LNCaP clone FGC (cell line): ENCODE results near the gene ODF2L.
A peak's percentile ranks its signal among the peaks of the same experiment; 100 is the strongest.

Source experiments
- DNase-seq: peaks from one replicate; pipeline ENCODE4 v3.0.0-alpha.2; 2011; ENCODE audit warnings: low read depth
- H3K4me3 ChIP-seq: 2 replicates; pipeline ENCODE4 v1.5.1; 2011; ENCODE audit warnings: mild to moderate bottlenecking, low read depth, low read length, control low read depth
- TF ChIP-seq, protein P1 (sequence below): IDR thresholded peaks from 2 replicates; pipeline ENCODE4 v1.5.1; 2012; ENCODE audit warnings: mild to moderate bottlenecking; ENCODE audit not compliant: control insufficient read depth, insufficient read depth; ENCODE audit errors: extremely low read depth

The ODF2L gene

DNA sequence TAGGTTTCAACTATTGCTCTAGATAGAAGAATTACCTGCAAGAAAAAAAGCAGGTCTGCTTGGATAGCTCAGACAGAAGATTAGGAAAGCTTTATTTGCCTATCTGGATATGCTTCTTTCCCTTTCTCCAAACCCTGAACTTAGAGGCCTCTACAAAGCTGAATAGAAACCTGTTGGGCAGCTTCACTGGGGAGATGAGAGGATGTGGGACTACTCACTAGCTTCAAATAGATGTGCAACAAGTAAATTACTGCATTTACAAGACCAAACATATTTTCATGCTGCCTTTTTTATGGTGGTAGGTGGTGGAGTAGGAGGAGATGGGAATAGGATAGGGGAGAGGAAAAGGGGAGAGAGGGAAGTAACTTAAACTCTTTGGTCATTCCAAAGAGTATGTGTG is 34.3 kb upstream of the ODF2L start:
- DNase-seq, result peak; percentile 34
- H3K4me3 ChIP-seq, result no peak overlapping the region
- TF ChIP-seq, protein P1, sequence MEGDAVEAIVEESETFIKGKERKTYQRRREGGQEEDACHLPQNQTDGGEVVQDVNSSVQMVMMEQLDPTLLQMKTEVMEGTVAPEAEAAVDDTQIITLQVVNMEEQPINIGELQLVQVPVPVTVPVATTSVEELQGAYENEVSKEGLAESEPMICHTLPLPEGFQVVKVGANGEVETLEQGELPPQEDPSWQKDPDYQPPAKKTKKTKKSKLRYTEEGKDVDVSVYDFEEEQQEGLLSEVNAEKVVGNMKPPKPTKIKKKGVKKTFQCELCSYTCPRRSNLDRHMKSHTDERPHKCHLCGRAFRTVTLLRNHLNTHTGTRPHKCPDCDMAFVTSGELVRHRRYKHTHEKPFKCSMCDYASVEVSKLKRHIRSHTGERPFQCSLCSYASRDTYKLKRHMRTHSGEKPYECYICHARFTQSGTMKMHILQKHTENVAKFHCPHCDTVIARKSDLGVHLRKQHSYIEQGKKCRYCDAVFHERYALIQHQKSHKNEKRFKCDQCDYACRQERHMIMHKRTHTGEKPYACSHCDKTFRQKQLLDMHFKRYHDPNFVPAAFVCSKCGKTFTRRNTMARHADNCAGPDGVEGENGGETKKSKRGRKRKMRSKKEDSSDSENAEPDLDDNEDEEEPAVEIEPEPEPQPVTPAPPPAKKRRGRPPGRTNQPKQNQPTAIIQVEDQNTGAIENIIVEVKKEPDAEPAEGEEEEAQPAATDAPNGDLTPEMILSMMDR, result no peak

DNA sequence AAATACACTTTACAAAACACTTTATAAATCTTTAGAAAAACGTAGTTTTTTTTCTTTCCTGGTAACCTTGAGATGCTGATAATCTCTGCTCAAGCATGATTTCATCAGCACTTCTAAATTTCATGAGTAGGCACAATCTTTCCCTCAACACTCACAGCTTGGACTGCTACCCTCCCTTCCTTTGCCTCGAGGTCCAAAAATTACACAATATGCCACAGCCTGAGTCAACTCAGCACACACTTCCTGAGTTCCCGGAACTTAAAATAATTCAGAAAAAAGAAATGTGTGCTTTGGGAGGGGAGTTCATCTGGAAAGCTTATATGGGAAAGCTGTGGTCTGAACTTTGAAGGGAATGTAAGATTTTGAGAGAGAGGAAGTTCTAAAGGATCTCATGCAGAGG is 33.7 kb upstream of the ODF2L start:
- TF ChIP-seq, protein P1, result no peak
- H3K4me3 ChIP-seq, result no peak overlapping the region
- DNase-seq, result no peak

DNA sequence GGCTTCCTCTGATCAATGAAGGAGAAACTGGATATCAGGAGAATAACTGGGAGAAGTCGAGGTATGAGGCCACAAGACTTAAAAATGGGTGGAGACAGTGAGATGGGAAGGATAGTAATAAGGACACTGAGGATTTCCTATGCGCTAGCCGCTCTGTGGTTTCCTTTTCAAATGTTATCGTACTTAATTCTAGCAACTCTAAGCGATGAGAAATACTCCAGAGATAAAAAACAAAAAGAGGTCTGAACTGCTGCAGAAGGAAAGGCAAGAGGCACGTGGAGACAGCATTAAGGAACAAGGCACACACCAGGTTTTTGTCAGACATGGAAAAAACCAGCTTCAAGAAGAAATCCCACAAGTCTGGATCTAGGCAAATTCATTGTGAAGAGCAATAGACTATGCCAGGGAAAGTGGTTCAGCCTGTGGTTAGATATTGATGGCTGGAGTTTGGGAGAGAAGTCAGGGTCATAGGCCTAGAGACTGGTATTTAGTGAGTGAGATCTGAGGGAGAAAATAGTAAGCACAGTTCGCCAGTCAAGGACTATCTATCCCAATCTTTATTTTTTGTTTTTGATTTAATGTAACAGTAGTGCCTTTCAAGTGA is 33.1 kb upstream of the ODF2L start:
- no peak for DNase-seq
- TF ChIP-seq, protein P1, result no peak
- H3K4me3 ChIP-seq, result no peak overlapping the region

DNA sequence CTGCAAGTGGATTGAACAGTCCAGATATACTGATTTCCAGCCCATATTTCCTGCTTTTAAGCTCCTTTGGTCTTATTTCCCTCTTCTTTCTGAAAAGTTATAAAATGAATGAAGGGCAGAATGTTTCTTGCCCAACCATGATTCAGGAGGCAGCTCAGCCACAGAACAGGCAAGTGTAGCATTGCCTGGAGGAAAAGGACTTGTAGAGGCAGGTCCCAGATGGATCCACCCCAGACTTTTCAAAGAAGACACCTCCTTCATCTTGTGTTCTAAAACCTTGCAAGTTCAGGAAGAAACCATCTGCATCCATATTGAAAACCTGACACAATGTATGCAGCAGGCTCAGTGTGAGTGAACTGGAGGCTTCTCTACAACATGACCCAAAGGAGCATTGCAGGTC is 27.8 kb upstream of the ODF2L start, which contains the start of gene CLCA2:
CLCA2 (plus strand) TSS at position 299 of the 400 bp plus-strand sequence; CDS start at position 376, 77 bp downstream.
- no peak for DNase-seq
- H3K4me3 ChIP-seq, result no peak within 1 kb of the TSS
- TF ChIP-seq, protein P1, result no peak

DNA sequence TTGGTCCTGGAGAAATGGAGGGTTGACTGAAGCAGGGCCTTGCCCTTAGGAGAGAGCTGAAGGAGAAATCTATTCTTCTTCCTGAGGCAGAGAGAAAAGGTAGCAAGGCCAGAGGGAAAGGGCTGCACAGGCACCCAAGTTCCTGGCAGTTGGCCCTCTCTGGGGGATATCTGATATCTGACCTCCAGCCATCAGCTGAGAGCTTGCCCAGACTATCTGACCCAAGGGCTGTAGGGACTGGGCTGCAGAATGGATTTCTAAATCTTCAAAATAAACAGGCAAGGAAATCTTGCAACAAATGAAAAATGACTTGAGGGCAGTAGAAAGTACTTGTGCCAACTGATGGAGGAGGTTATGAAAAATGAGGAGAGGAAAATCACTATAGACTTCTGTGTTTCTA is 27.4 kb upstream of the ODF2L start:
- DNase-seq, result no peak

DNA sequence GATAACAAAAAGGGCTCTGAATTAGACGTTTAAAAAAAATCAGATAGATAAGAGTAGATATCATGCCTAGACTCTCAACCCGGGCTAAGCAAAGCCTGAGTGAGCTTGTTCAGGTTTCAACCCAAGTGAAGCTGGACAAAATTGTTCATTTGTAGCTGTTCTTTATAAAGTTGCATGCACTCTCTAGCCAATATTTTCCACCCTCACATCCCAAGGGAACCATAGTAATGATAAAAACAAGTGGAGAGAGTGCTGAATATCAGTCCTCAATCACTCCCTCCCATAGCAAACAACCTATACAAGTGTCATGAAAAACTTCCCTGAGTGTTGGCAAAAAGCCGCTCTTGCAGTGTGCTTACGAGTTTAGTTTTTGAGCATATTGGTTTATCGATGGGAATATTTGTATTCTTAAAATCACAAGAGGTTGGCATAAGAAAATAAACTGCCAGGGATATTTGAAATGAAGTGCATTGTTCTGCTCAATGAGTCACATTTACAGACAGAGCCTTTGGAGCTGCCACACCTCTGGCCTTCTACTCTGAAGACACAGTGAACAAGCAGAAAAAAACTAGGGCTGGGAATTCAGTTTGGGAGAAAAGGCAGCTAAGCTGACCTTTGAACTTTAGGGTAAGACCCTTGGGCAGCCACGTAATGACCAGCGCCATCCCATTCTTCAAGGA is 25.6 kb upstream of the ODF2L start:
- no peak for DNase-seq
- TF ChIP-seq, protein P1, result no peak
- H3K4me3 ChIP-seq, result no peak overlapping the region

More for the DNA sequence above, 27.4 kb upstream of the ODF2L start:
- TF ChIP-seq, protein P1, result no peak
- no peak overlapping the region for H3K4me3 ChIP-seq
